ENCODE measurements around the gene NOVA1.

Gene NOVA1

DNA sequence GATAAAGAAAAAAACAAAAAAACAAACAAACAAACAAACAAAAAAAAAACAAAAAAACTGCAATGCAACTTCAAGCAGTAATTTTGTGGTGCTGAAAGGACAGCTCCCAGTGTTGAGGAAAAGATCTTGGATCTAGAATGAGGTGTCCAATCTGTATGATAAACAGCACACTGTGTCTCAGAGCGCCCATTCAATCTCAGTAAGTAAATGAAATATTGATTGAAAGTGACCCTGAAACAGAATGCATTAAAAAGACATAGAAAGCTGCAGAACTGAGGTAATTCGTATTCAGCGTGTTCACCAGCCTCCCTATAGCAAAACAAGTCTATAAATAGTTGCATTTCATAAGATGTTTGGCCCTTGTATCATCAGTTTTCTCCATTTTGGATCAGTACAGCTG, 153.0 kb downstream of the NOVA1 start:
- no peak for DNase-seq (ENCODE audit: low spot score)

DNA sequence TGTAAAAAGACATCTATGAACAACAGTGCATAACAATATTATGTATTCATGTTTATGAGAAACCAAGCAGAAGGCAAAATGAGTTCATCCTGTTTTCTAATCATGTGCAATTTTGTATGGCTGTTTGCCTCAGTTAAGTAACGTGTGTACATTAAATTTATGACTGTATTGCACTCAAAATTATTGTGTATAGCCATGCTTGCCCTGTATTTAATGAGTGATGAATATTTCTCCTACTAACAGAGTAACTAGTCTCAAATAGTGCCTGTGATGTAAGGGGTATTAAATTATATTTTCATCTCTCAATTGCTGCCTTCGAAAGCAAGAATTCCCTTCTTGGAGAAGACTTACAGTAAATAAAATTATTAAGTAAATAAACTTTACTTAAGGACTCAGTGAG, 154.2 kb downstream of the NOVA1 start:
- DNase-seq (ENCODE audit: low spot score) = no peak

DNA sequence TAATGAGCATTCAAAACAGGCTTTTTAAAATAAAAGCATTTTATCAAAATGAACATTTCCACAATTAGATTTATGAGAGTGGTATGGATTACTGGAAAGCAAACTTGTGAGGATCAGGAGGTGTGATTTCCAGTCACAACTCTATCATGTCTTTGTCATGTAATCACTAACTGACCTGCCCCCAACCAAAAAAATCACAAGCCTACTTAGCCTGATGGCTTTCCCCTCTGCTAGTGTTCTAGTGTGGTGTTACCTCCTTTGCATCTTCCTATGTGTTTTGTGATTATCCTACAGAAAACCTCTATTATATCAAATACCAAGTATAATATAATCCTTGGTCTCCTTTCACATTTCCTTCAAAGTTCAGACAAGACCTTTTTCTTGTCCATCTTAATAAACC, 168.6 kb downstream of the NOVA1 start:
- no peak for DNase-seq (ENCODE audit: low spot score)

DNA sequence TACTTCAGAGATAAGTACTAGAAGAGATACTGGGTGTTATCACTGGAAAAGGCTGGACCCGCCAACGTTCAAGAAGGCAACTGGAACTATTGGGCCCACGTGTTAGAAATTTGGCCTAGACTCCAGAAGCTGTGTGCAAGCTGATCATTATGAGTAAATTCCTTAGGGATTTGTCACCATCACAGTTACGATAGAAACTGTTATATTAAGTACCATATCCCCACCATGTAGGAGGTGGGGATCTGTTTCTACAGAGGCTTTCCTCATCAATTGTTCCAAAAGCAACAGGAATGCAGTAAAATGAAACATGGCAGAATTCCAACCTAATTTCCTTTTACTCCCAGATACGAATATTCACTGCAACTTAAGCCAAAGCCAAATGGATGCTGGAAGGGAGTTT, 170.7 kb downstream of the NOVA1 start:
- DNase-seq (ENCODE audit: low spot score) = no peak

DNA sequence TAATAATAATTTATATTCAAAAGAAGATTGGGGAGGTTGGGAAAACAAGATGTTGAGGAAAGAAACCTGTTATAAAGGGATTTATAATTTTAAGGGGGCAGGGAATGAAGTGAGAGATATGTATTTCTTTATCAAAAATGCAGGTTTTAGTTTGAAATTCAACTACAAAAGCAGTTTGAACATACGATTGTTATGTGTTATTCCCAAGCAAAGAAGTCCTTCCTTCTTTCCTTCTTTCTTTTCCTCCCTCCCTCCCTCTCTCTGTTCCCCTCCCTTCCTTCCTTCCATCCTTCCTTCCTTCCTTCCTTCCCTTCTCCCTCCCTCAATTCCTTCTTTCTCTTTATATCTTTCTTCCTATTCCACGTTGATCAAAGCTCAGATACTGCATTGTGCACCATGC, 173.3 kb downstream of the NOVA1 start:
- DNase-seq (ENCODE audit: low spot score) = no peak

DNA sequence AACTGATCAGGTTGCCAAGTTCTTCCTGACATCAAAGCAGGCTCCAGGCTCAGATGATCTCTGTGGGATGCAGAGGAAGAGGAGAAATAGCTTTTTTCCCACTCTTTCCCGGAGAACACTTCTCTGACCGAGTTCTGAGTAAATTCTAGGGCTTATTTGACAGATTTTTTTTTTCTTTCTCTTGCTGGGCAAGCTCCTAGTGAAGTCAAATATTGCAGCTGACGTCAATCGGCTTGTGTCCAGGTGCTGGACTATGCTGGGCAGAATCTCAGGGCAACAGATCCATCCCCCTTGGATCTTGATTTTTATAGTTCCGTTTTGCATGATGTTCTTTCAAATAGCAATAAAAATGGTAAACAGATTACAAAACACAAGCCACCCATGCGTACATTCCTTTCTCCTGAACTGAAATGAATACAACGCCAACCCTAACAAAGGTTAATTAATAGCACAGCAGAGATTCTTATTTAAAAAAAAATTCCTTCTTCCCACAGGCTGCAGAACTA, 182.2 kb downstream of the NOVA1 start:
- DNase-seq (ENCODE audit: low spot score) = no peak

DNA sequence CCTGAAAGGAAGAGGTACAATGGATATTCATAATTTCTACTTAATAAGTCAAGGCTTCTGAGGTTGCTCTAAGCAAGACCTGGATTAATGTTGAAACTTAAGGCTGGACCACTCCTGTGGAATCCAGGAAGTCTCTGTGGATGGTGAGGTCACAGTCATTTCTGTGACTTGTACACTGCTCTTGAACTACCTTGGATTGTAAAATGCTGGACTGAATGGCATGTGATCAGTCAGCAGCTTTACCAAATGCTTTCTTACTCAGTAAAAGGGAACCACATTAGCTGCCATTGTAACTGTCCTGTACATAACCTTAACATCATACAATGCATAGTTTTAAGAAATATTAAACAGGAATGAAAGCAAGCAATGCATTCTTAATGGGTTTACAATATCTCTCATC, 182.9 kb downstream of the NOVA1 start:
- no peak for DNase-seq (ENCODE audit: low spot score)

DNA sequence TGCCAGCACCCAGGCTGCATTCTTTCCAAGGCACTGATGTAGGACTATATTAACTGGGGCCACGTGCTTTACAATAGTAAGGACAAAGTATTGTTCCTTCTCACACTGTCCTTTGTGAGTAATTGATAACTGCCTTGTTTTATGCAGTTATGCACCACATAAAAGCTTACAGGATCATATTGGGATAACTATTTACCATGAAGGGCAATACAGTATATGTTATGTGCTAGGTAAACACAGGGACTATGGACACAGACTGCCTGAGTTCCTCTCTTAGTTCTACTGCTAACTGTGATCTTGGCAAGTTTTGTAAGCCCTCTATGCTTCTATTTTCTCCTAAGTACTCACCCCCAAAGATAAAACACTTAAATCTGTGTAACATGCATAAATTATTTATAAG, 183.7 kb downstream of the NOVA1 start:
- DNase-seq (ENCODE audit: low spot score) = no peak

DNA sequence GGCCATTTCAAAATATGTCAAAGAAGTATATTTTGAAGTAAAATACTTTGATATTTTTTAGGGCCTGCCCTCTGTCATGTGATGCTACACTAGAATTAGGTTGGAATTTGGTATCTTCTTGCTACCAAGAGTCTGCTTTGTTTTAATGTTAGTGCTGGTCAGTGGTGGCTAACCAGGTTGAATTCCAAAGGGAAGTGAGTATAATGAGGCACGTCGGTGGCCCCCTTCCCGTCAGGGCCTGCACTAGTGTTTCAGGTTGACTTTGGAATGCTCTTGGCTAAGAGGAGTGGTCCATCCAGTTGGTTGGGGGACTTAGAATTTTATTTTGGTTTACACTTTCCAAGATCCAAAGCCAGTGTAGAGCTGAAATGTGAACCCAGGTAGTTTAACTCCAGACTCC, 185.4 kb downstream of the NOVA1 start:
- DNase-seq (ENCODE audit: low spot score) = no peak

DNA sequence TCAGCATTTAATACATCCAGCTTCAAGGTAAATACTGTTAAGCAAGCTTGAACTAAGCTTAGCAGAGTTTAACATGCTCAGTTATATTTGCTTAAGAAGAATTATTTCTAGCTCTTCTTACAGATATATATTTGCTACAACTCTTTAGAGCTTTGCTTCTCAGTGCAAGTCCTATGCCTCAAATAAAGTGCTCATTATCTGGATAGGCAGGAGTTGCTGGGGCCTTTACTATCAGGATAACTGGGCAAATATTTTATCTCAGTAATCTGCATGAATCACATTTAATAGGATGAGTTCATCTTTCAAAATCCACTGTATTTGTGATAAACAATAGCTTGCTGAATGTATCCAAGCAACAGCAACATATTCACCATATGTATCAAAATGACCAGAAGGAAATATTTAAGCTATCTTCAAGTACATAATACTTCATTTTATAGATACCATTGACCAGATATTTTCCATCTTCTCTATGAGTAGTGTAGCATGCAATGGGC, 187.6 kb downstream of the NOVA1 start:
- no peak for DNase-seq (ENCODE audit: low spot score)

DNA sequence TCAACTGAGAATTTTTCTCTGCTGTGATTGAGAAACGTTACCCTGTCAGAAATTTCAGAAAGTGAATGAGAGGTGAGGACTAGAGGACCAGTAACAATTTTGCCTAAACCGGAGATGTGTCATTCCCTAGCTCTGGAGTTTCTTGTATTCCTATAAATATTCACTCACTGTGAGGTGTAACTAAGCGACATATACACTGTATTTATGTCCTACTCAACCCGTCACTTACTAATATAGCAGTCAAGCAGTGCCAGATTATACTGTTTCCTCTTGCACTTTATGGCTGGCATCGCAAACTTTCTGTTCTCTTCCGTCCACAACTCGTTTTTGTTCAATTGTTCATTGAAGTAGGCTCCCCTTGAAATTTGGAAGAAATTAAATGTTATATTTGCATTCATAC, 192.9 kb downstream of the NOVA1 start:
- DNase-seq (ENCODE audit: low spot score) = no peak

DNA sequence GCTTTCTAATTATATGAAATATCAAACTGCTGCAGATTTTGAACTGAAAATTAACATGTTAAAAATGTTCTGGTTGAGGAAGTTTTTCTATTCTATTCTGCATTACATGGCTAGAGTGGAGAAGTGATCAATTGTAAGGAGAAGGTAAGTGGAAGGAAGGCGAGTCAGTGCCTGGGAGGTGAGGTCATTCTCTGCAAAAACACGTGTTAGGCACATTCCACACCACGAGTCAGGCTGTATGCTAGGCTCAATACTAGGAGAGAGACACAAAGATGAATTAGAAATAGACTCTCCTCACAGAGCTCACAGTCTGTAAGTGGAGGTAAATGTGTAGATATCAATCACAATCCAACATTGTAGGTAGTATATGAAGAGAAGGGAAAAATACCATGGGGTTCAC, 194.1 kb downstream of the NOVA1 start:
- DNase-seq (ENCODE audit: low spot score) = no peak

DNA sequence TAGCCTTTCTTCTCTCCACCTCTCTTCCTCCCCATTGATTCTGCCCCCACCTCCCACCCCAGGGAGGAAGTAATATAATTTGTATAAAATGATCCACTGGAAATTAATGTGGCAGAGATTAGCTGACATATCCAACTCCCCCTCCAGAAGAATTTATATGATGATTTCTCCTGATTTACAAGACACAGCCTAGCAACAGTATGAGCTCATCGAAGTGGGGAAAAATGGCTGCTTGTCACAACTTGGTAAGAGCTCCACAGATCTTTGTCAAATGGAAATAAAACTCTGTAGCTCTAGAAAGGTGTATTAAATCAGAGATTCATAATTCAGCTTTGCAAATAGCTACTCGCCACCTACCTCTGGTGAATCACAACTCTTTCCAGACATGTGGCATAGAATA, 195.7 kb downstream of the NOVA1 start:
- DNase-seq (ENCODE audit: low spot score) = no peak

DNA sequence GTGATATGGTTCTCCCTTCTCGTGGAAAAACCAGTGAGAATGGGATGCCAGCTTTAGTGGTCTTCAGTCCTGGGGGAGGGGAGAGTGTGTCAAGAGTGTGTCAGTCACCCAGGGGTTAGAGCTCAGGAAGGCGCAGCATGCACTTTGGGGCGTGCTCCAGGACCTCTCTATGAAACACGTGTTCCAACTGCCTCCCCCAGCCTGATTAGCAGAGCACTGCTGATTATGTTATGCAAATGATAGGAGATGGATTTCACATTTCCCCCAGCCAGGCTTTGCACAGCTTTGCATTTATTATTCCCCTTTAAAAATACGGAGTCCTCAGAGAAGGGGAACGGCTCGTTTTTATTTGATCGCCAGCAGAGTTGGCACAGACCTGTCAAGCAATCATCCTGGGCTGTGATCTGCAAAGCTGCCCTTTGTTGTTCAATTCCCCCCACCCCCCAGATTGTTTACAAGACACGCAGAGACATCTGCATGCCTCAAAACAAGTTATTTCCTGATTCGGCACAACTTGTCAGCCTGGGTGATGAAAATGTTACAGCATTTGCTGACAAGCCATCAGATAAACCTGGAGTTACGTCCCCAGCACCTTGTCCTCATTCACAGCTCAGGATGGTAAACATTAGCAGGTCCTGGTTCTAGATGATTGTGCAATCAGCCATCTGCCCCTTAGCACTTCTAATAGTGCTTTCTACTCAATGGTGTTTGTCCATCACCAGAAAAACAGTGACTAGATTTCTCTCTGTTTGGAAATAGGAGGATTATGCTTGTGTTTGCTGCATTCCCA, 196.5 kb downstream of the NOVA1 start:
- no peak for DNase-seq (ENCODE audit: low spot score)

DNA sequence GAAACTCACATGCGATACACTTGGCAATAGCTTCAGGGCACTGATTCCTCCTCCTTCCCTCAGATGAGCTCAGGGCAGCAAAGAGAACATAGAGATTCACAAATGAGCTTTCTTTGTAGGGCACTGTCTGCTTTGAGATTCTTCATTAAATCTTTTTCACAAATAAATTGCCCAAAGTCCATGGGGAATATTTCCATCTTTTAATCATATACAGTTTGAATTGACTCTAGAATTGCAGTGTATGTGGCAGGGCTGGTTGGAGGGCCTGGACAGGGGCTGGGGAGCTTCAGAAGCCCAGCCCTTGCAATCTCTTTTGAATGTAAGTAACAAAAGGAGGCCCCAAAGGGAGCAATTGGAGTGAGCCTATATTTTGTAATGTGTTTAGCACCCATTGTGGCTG, 197.5 kb downstream of the NOVA1 start:
- no peak for DNase-seq (ENCODE audit: low spot score)

DNA sequence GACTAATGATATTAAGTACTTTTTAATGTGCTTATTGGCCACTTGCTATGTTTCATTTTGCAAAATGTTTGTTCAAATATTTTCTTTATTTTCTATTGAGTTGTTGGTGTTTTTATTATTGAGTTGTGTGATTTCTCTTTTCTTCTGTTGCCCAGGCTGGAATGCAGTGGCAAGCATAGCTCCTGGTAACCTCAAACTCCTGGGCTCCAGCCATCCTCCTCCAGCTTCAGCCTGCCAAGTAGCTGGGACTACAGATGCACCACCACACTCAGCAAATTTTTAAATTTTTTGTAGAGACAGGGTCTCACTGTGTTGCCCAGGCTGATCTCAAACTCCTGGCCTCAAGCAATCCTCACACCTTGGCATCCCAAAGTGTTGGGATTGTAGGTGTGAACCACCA, 199.2 kb downstream of the NOVA1 start:
- no peak for DNase-seq (ENCODE audit: low spot score)
